ENCODE results near the gene APEX1.

The APEX1 gene

DNA sequence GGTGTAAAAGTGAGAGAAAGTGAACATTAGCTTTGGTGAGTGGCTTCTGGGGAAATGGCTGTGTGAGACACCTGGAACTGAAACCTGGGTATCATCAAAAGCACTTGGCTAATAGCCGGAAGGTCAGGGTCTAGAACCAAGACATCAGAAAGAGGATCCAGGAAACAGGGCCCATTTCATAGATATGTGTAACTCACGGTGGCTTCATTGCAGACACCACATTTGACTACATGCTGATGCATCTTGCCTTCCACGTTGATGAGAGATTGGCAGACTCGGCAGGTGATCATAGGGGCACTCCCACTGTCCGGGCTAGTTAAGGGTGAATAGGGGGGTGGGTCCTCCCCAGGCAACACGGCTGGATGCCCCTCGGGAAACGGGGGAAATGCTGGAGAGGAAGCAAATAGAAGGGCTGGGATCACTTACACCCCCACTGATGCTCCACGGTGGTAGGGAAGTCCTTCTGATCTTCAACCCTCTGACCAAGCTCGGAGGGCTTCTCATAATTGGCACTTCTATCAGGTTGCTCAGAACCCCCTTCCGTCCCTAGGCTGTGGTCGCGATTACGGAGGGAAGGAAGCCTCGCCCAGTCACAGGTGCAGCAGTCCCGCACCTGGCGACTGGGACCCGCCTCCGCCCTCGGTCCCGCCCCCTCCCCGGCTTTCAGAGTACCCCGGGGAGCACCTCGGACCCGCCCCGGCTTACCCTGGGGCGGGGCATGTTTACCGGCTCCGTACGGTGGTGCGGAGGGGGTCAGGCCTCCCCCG lies 5.6 kb downstream of the APEX1 start:
- ChIA-PET POLR2A (interaction anchor here (1.1 to 2.5 kb wide), 5 partner anchors 9 to 118 kb away, joined by 5 to 27 read pairs (median 17); partner anchors contain the start of genes PARP2 and PNP), CTCF (interaction anchor here (1.0 to 4.3 kb wide), 7 partner anchors 27 to 150 kb away, joined by 3 to 27 read pairs (median 3); partner anchors contain the start of gene TEP1)
- DNase-seq (ENCODE audit: extremely low spot score): no peak
- TF ChIP-seq, protein P1, sequence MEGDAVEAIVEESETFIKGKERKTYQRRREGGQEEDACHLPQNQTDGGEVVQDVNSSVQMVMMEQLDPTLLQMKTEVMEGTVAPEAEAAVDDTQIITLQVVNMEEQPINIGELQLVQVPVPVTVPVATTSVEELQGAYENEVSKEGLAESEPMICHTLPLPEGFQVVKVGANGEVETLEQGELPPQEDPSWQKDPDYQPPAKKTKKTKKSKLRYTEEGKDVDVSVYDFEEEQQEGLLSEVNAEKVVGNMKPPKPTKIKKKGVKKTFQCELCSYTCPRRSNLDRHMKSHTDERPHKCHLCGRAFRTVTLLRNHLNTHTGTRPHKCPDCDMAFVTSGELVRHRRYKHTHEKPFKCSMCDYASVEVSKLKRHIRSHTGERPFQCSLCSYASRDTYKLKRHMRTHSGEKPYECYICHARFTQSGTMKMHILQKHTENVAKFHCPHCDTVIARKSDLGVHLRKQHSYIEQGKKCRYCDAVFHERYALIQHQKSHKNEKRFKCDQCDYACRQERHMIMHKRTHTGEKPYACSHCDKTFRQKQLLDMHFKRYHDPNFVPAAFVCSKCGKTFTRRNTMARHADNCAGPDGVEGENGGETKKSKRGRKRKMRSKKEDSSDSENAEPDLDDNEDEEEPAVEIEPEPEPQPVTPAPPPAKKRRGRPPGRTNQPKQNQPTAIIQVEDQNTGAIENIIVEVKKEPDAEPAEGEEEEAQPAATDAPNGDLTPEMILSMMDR (IDR thresholded peaks at IDR 0.05; ENCODE audit: control extremely low read depth, extremely low read depth, low read depth, missing control alignments): no peak

DNA sequence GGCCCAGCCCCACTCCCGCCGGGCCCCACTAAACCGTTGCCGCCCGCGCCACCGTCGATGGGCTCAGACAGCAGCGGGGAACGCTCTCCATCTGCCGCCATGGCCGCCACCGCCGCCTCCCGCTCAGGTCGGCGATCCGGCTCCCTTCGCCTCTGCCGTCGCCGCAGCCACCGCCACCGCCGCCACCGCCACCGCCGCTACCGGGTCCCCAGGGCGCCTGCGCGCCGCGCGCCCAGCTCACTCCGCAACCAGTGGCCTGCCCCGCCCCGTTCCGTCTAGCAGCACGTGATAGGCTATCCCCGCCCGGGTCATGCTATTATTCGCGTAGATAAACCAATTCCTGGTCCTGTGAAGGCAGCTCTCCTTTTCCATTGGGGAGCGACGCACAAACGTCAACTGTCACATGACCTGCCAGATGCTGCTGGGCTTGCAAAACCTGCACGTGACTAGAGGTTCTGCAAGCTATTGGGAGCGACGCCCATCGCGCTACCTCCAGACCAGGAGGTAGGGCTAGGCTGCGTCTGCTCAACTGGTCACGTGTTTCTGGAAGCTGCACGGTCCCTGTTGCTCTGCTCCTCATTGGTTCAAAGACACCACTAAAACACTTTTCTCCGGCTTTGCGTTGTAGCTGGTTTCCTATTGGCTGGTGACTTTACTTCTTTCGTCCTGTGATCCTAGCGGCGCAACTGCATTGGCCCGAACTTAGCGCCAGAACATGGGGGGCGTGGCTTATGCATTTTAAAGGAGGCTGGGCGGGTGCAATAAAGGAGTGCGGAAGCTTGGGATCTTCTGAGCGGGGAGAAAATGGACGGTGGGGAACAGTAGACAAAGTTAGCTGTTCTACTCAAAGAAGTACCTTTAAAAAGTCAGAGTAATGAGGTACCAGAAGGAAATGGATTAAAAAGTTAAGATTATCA lies 6.5 kb downstream of the APEX1 start, which contains the start of gene PIP4P1:
Gene PIP4P1 (minus strand): TSS at position 210 of the 917 bp plus-strand sequence. CDS start 109 bp downstream, at position 101.
- TF ChIP-seq, protein P1 (IDR thresholded peaks at IDR 0.05; ENCODE audit: control extremely low read depth, extremely low read depth, low read depth, missing control alignments): no peak
- CTCF ChIA-PET: interaction anchor here (1.1 to 4.3 kb wide), 8 partner anchors 9 to 149 kb away, joined by 3 to 27 read pairs (median 3); partner anchors contain the start of gene TEP1
- POLR2A ChIA-PET: interaction anchor here (0.6 to 2.5 kb wide), 15 partner anchors 8 to 804 kb away, joined by 3 to 27 read pairs (median 4); partner anchors contain the start of genes PARP2, PNP and TEP1
- DNase-seq (ENCODE audit: extremely low spot score): peak; percentile 92

DNA sequence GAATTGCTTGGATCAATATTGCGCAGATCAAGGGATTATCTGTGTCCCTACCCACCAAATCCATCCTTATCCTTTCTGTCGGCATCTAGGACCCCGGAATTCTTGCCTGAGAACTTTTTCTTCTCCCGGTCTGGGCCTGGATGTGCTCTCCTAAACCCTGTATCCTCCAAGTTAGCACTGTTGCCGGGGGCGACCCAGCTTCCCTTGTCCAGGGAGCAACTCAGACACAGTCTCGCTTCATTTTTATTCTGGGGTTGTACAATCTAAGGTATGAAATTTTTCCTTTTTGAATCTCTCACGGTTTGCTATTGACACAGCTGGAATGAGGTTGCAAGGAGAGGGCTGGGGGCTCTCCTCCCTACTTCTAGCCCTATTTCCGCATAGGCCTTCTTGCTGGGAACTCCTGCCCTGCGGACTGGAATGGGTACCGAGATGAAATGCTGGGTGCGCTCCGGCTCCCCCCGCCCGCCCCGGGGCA lies 13.8 kb downstream of the APEX1 start:
- peak; percentile 21 for DNase-seq (ENCODE audit: extremely low spot score)

DNA sequence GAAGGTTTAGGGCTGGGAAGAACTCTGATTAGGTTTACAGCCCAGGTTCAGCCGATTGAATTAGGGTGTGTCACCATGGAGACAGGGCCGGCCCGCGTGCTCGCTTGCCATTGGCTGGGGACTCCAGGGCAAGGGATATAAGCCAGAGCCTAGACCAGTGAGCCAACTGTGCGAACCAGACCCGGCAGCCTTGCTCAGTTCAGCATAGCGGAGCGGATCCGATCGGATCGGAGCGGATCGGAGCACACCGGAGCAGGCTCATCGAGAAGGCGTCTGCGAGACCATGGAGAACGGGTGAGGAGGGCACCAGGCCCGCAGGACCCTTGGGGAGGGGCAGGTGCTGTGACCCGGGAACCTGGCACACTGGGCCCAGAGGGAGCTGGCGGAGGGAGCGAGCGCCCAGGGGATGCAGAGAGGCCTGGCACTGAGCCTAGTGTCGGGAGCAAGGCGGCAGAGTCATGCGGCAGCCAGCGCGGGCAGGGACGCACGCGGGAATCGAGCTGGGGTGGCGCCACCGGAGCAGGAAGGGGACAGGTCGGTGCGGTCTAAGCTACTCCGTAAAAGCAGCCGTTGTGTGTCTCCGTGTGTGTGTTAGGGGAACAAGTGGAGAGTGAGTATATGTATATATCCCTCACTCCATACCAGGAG lies 14.3 kb downstream of the APEX1 start, which contains the start of gene PNP:
Gene PNP (plus strand): TSS at position 165 of the 648 bp plus-strand sequence. CDS start 119 bp downstream, at position 284.
- POLR2A ChIA-PET: interaction anchor here (0.6 to 1.7 kb wide), 13 partner anchors 8 to 214 kb away, joined by 3 to 27 read pairs (median 5); partner anchors contain the start of genes APEX1, OSGEP, PARP2 and PIP4P1
- peak; percentile 96 for DNase-seq (ENCODE audit: extremely low spot score)
- TF ChIP-seq, protein P1 (IDR thresholded peaks at IDR 0.05; ENCODE audit: control extremely low read depth, extremely low read depth, low read depth, missing control alignments): no peak
- CTCF ChIA-PET: interaction anchor here (1.0 to 1.6 kb wide), 6 partner anchors 8 to 142 kb away, joined by 3 to 8 read pairs (median 5); partner anchors contain the start of gene PIP4P1

More for the DNA sequence above, 13.8 kb downstream of the APEX1 start:
- ChIA-PET POLR2A (interaction anchor here (0.5 to 1.8 kb wide), 7 partner anchors 8 to 300 kb away, joined by 3 to 27 read pairs (median 4); partner anchors contain the start of genes APEX1 and PIP4P1), CTCF (interaction anchor here (1.4 kb wide), 1 partner anchor 20 kb away, joined by 5 read pairs; no protein-coding TSS in a partner anchor)
- TF ChIP-seq, protein P1 (IDR thresholded peaks at IDR 0.05; ENCODE audit: control extremely low read depth, extremely low read depth, low read depth, missing control alignments): no peak

DNA sequence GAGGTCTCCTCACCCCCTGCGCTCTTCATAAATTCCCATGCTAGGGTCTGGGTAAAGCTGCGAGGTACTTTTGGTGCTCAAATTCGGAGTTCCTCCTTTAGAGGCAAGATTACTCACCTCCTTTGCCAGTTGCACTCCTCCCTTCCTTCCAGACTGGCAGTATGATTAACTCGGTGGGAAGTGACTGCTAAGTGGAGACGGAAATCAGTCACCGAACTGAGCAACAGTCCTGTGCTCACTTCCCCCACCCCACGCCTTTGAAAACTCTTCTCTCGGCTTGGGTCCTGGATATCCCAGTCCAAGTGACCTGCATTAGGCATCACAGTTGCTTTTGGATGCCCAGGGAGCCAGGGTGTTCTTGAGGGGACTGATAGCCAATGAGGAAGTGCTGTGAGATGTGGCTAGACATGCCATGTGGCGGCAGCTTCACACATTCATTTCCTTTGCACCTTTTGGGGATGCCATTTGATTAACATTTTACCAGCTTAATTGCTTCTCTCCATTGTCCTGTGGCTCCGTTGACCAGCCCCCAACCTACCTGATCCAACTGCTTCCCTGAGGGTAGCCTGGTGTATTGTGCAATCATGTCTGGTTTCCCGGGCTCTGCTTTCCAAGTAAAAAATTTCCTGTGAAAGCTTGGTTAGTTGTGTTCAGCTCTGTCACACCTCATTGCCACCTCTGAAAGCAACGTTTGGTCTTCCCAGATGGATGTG lies 15.0 kb downstream of the APEX1 start:
- DNase-seq (ENCODE audit: extremely low spot score): peak; percentile 45
- ChIA-PET CTCF (interaction anchor here (1.0 to 1.6 kb wide), 6 partner anchors 8 to 143 kb away, joined by 3 to 8 read pairs (median 5); partner anchors contain the start of gene PIP4P1), POLR2A (interaction anchor here (0.6 to 1.7 kb wide), 13 partner anchors 9 to 213 kb away, joined by 3 to 27 read pairs (median 5); partner anchors contain the start of genes APEX1, OSGEP, PARP2 and PIP4P1)
- TF ChIP-seq, protein P1 (IDR thresholded peaks at IDR 0.05; ENCODE audit: control extremely low read depth, extremely low read depth, low read depth, missing control alignments): no peak
